Adrenal gland (tissue), 5 donors: Measurements from ENCODE around the gene CHPF2.

Source experiments
- POLR2A ChIP-seq, 2 donors: fragments of 450-650 bp; IDR thresholded peaks; one replicate each; pipeline ENCODE4 v1.6.1; 2017; ENCODE audit warnings: antibody characterized with exemption in 2 of 2, mild to moderate bottlenecking in 2 of 2, moderate library complexity in 1 of 2
- TF ChIP-seq, protein P1 (sequence below), 6 experiments: fragments of 450-650 bp in 4 of 6; fragments of 200-600 bp in 2 of 6; sonication (generic) in 1 of 6; IDR thresholded peaks; 1 replicate in 5 of 6; 2 replicates in 1 of 6; pipeline versions ENCODE4 v1.5.1 to v1.8.0; 2016 to 2021; ENCODE audit warnings: antibody characterized with exemption in 6 of 6, mild to moderate bottlenecking in 2 of 6, moderate library complexity in 1 of 6
- donor health status: DM: no; HTN: no; CAD: no.

DNA sequence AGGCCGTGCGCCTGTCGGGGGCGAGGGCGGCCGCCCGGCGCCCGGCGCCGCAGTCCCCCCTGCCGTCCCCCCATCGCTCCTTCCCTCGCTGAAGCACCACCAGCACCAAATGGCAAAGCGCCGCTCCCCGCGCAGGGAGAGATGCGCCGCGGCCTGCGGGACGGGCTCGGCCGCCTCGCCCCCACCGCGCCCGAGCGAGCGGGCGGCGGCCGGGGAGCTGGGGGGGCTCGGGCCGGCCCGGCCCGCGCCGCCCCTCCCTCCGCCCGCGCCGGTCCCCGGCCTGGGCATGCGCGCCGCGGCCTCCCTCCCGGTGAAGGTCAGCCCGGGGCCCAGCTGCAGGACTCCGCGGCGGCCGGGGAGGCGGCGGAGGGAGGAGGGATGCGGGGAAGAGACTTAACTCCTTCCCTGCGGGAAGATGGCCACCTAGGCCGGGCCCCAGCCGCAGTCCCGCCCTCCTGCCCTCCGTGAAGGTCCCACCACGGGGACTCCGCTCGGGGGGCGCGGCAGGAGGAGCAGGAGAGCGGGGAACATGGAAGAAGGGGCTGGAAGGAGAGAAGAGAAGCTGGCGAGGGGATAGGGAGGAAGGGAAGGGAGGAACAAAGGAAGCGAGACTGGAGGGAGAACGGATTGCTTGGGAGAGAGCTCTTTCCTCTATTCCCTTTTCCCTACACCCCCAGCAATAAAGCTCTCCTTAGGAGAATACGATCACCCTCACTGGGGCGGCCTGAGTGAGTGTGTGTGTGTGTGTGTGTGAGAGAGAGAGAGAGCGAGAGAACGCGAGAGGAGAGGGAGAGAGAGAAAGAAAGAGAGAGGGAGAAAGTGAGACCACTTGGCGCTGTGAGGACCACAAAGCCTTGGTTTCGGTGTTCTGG is 19.6 kb downstream of the CHPF2 start:
- TF ChIP-seq, protein P1, sequence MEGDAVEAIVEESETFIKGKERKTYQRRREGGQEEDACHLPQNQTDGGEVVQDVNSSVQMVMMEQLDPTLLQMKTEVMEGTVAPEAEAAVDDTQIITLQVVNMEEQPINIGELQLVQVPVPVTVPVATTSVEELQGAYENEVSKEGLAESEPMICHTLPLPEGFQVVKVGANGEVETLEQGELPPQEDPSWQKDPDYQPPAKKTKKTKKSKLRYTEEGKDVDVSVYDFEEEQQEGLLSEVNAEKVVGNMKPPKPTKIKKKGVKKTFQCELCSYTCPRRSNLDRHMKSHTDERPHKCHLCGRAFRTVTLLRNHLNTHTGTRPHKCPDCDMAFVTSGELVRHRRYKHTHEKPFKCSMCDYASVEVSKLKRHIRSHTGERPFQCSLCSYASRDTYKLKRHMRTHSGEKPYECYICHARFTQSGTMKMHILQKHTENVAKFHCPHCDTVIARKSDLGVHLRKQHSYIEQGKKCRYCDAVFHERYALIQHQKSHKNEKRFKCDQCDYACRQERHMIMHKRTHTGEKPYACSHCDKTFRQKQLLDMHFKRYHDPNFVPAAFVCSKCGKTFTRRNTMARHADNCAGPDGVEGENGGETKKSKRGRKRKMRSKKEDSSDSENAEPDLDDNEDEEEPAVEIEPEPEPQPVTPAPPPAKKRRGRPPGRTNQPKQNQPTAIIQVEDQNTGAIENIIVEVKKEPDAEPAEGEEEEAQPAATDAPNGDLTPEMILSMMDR (IDR thresholded peaks at IDR 0.05) = no peak
- TF ChIP-seq POLR2A (IDR thresholded peaks at IDR 0.05) = peak; percentile 11 to 55
